Activated CD4-positive, alpha-beta T cell treated with anti-CD3 and anti-CD28 coated beads, Interleukin-2, amount 10 ng/mL, durations not matched to agents 24 days and 14 days (primary cell): ENCODE results near the gene NOTCH4. TPM values are rescaled to one million over a fixed set of nuclear protein-coding genes. Genes with fewer than 3 reads are reported as not detected.
"Not testable (repeated sequence)": the region's sequence is repeated elsewhere in the genome, so short reads cannot be mapped to it uniquely, and the experiment has no call there.

Experiments used
- DNase-seq: peaks from one replicate; pipeline ENCODE4 v3.0.0; 2022
- H3K27ac Mint-ChIP-seq: one replicate; pipeline ENCODE4 v1.8.0; 2022; ENCODE audit warnings: mild to moderate bottlenecking, mixed read lengths
- H3K27me3 Mint-ChIP-seq: one replicate; pipeline ENCODE4 v1.8.0; 2022; ENCODE audit warnings: mixed read lengths
- H3K36me3 Mint-ChIP-seq: one replicate; pipeline ENCODE4 v1.8.0; 2022; ENCODE audit warnings: low read depth, mild to moderate bottlenecking, mixed read lengths
- H3K4me1 Mint-ChIP-seq: one replicate; pipeline ENCODE4 v1.8.0; 2021; ENCODE audit warnings: mixed read lengths
- H3K4me3 Mint-ChIP-seq: one replicate; pipeline ENCODE4 v1.8.0; 2022; ENCODE audit warnings: mild to moderate bottlenecking, moderate library complexity, mixed read lengths
- H3K9me3 Mint-ChIP-seq: one replicate; pipeline ENCODE4 v1.8.0; 2021; ENCODE audit warnings: mixed read lengths
- intact Hi-C: fragments of 100-400 bp; cut with micrococcal nuclease; formaldehyde crosslinking; loops from one replicate; pipeline ENCODE4 v1.15.1; 2023
- total RNA-seq: library from RNA; stranded (reverse); gene quantifications from 2 replicates; pipeline ENCODE4 v1.2.3, GENCODE V29; 2022

NOTCH4 gene
- total RNA-seq, 1 donor from 2014 or later: 0.37 TPM

DNA sequence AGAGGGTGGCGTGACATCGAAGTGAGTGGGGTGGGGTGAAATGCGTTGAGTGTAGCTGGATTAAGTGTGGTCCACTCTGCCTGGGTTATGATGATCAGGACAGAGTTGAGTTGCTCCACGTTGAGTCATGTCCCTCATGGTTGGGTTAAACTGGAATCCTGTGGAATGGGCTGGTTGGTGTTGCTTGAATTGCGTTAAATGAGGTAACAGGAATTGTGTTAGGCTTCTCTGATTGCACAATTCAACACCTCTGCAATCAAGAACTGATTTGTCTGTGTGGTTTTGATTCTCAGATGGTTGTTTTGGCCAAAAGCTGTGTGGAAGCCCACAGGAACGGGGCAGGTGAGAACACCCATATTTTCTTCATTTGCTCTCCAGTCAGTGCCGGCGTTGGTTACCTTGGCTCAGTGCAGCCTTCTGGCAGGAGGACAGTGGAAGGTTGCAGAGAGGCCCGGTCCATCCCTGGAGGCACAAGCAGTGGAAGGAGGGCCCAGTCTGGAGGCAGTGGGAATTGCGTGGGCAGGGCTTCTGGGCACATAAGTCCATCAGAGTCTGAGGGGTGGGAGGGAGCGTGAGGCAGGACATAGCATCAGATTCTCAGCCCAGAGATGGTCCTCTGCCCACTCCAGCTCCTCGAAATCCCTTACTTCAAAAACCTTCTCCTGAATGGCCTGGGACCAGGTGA, 11.6 kb downstream of the NOTCH4 start:
- peaks cover 12% of the 10 kb centered on the region for H3K27me3 Mint-ChIP-seq
- DNase-seq: no peak
- H3K27ac Mint-ChIP-seq: no peak overlapping the region
- H3K4me1 Mint-ChIP-seq: no peaks in the 10 kb centered on the region
- no peaks in the 10 kb centered on the region for H3K36me3 Mint-ChIP-seq
- intact Hi-C loops: no loop called here
- no peak overlapping the region for H3K4me3 Mint-ChIP-seq
- no peaks in the 10 kb centered on the region for H3K9me3 Mint-ChIP-seq

DNA sequence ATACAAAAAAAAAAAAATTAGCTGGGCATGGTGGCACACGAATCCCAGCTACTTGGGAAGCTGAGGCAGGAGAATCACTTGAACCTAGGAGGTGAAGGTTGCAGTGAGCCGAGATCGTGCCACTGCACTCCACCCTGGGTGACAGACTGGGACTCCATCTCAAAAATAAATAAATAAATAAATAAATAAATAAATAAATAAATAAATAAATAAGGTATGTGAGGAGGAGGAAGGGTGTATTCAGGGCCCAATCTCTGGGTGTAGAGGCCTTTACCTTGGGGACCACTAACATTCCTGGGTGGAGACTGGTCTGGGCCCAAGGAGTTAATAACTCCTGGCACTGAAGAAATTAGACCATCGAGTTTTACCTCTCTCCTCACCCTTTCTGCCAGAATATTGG, 12.4 kb downstream of the NOTCH4 start:
- DNase-seq, H3K36me3 Mint-ChIP-seq, H3K4me1 Mint-ChIP-seq: not testable (repeated sequence)

DNA sequence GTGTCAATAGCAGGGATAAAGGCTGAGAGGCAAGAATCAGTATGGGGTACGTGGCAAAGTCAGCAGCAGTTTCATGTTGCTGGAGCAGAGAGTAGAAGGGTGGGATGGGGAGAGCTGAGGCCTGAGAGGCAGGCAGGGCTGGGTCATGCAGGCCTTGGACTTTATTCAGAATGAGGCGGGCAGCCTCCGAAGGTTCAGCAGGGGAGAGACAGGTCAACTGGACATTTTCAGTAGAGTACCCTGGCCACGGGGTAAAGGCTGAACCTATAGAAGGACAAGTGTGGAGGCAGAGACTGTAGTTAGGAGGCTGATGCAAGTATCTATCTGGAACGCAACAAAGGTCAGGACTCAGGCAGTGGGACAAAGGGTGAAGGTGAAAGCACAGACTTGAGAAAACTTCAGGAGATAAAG, 13.7 kb downstream of the NOTCH4 start:
- no peak for DNase-seq
- Mint-ChIP-seq H3K4me3 (no peak overlapping the region), H3K9me3 (no peaks in the 10 kb centered on the region), H3K27ac (no peak overlapping the region), H3K4me1 (no peaks in the 10 kb centered on the region), H3K27me3 (peaks cover 16% of the 10 kb centered on the region), H3K36me3 (no peaks in the 10 kb centered on the region)
- intact Hi-C loops: no loop called here

More for the DNA sequence above, 12.4 kb downstream of the NOTCH4 start:
- H3K9me3 Mint-ChIP-seq, intact Hi-C loops, H3K27ac Mint-ChIP-seq, H3K4me3 Mint-ChIP-seq: not testable (repeated sequence)
- peaks cover 13% of the 10 kb centered on the region for H3K27me3 Mint-ChIP-seq

DNA sequence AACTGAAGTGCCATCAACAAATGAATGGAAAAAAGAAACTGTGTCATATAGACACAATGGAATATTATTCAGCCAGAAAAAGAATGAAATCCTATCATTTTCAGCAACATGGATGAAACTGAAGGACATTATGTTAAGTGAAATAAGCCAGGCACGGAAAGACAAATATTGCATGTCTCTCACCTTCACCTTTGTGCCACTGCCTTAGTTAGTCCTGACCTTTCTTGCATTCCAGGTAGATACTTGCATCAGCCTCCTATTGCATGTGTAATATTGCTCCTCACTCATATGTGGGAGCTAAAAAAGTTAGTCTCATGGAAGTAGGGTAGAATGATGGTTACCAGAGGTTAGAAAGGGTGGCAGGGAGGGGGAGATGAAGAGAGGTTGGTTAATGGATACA, 14.9 kb downstream of the NOTCH4 start:
- Mint-ChIP-seq H3K4me1 (no peaks in the 10 kb centered on the region), H3K27ac (no peak overlapping the region), H3K4me3 (no peak overlapping the region), H3K27me3 (peaks cover 24% of the 10 kb centered on the region), H3K36me3 (no peaks in the 10 kb centered on the region), H3K9me3 (no peaks in the 10 kb centered on the region)
- DNase-seq: no peak
- intact Hi-C loops: no loop called here

DNA sequence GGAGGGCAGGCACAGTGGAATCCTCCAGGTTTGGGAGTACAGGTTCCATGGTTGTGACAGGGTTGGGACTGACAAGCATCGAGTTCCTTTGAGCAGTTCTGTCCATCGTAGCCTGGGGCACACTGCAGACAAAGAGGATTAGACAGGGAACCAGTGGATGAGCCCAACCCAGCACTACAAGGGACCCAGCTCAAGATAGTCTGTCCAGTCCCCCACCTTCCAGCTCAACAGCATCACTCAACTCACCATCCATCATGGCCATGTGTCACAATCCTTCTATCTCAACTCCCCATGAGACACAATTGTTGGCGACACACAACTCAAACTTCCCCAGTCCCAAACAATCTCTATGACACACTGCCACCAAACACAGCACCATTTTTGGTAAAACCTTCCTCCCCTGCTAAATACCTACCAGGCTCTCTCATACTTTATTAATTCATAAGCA, 19.6 kb downstream of the NOTCH4 start:
- H3K9me3 Mint-ChIP-seq: no peaks in the 10 kb centered on the region
- no peak overlapping the region for H3K4me3 Mint-ChIP-seq
- no peaks in the 10 kb centered on the region for H3K4me1 Mint-ChIP-seq
- peaks cover 28% of the 10 kb centered on the region for H3K27me3 Mint-ChIP-seq
- no peak overlapping the region for H3K27ac Mint-ChIP-seq
- intact Hi-C loops: no loop called here
- no peak for DNase-seq
- no peaks in the 10 kb centered on the region for H3K36me3 Mint-ChIP-seq

DNA sequence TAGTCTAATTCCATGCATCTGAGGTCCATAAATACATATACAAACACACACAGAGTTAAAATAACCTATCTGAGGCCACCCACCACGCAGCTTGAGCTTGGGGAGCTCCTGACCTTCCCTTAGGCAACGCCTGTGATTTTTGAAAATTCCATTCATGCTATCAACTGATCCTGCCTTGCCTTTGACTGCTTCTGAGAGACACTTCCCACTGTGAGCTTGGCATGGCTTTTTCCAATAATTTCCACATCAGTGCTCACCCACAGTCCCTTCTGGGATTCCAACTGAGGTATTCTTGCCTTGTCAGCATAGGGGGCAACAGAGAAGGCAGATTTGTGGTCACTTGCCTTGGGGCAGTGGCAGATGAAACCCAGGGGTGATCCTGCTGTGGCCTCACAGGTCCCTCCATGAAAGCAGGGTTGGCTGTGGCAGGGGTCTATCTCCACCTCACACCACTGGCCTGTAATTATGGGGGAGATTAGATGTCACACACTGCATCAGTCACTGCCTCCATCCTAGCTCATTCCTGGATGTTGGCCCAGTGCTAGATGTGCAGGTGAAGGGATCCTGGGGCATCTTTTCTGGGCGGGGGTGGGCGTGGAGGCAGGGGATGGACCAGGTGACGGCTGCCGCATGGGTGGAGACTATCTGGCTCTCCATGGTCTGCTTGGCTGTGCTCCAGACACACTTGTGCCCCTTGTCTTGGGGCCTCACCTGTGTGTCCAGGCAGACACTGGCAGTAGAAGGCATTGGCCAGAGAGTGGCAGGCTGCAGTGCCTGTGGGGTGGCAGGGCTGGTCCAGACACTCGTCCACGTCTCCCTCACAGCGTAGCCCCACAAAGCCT, 20.2 kb downstream of the NOTCH4 start:
- intact Hi-C loops: no loop called here
- H3K27ac Mint-ChIP-seq: no peak overlapping the region
- no peak overlapping the region for H3K4me3 Mint-ChIP-seq
- no peaks in the 10 kb centered on the region for H3K4me1 Mint-ChIP-seq
- no peak for DNase-seq
- peaks cover 22% of the 10 kb centered on the region for H3K27me3 Mint-ChIP-seq
- no peaks in the 10 kb centered on the region for H3K9me3 Mint-ChIP-seq
- H3K36me3 Mint-ChIP-seq: no peaks in the 10 kb centered on the region

DNA sequence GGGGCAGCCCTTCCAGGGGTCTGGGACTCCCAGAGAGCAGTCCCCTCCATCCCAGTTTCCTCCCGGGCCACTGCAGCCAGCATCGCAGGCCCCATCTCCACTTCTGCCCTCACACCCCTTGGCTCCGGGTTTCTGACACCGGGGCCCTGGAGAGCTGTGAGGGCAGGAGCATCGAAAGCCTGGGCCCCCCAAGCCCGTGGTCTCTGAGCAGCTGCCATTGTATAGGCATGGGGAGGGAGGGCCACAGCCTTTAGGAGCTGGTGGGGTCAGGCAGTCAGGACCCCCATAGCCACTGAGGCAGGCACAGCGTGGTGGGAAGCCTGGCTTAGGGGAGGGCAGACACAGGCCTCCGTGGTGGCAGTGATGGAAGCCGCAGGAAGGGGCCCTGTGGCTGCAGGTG, 21.7 kb downstream of the NOTCH4 start:
- intact Hi-C loops: no loop called here
- H3K4me3 Mint-ChIP-seq: no peak overlapping the region

DNA sequence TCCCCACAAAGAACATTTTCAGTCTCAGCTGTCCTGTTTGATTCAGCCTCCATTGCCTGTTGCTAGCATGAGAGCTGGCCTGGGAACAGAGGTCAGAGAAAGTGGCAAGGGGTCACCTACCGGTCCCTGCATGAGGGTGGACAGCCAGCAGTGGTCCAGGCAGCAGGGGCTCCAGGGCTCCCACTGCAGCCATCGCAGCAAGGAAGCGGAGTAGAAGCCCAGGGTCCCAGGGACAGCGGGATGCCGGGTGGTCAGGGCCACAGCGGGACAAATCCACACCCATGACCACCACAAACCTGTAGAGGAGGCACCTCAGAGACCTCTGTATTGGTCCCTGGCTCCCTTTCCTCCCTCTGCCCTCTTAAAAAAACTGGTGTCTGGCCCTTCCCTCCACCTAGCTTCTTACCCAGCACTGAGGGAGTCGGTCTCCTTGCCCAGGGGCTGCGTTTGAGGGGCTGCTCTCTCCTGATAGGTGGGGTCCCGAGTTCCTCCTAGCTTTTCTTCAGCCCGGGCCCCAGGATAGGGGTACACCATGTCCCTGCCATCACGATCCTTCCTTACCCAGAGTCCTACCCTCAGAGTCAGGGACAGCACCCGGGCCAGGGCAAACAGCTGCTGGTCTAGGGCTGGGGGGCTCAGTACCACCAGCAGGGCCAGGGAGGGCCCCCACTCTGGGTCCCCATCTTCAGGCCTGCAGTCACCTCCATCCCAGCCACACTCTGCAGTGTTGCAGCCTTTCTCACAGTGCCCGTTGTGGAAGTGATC, 23.0 kb downstream of the NOTCH4 start:
- H3K4me3 Mint-ChIP-seq: no peak overlapping the region
- H3K4me1 Mint-ChIP-seq: peaks cover 6% of the 10 kb centered on the region
- intact Hi-C loops: no loop called here
- no peaks in the 10 kb centered on the region for H3K36me3 Mint-ChIP-seq
- H3K9me3 Mint-ChIP-seq: no peaks in the 10 kb centered on the region
- no peak overlapping the region for H3K27ac Mint-ChIP-seq
- H3K27me3 Mint-ChIP-seq: peaks cover 14% of the 10 kb centered on the region
- DNase-seq: no peak

More for the DNA sequence above, 21.7 kb downstream of the NOTCH4 start:
- Mint-ChIP-seq H3K4me1 (no peaks in the 10 kb centered on the region), H3K9me3 (no peaks in the 10 kb centered on the region), H3K36me3 (no peaks in the 10 kb centered on the region), H3K27me3 (peaks cover 19% of the 10 kb centered on the region), H3K27ac (no peak overlapping the region)
- no peak for DNase-seq

DNA sequence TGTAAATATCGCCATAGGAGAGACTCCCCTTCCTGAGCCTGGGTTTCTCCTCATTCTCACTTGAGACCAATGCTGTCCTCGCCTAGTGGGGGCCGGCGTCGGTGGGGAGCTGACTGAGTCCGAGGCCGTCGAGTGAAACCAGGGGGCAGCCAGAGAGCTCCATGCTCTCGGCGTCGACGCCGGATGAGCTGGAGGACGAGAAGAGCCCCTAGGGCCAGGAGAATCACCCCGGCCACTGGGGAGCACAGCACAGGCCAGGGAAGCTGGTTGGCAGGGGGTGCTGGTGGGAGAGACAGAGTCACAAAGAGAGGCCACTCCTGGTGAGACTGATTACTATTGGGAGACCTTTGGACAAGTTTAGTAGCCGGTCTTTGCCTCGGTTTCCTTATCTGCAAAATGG, 25.0 kb downstream of the NOTCH4 start:
- no peak overlapping the region for H3K4me3 Mint-ChIP-seq
- H3K27me3 Mint-ChIP-seq: peaks cover 4% of the 10 kb centered on the region
- no peak for DNase-seq
- no peak overlapping the region for H3K27ac Mint-ChIP-seq
- no peaks in the 10 kb centered on the region for H3K9me3 Mint-ChIP-seq
- intact Hi-C loops: loop anchor here (5.0 to 10.0 kb wide), 4 partner anchors 653 to 1984 kb away; partner anchors contain the start of genes PSMB9, RGL2, TAP1 and TRIM26
- H3K4me1 Mint-ChIP-seq: peaks cover 22% of the 10 kb centered on the region
- H3K36me3 Mint-ChIP-seq: no peaks in the 10 kb centered on the region

DNA sequence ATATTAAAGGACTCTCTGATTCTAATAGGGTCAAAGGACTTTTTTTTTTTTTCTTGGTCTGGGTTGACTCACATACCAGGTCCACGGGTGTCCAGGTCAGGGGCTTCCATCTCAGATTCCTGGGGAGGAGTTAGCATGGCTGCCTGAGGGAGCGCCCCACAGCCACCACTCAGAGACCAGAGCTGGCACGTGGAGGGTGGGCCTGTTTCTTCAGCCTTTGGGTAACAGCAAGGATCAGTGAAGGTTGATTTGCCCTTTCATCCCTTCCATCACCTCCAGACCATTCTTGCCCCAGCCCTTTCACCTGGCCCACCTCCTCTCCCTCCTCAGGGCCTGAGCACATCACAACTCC, 25.5 kb downstream of the NOTCH4 start:
- Mint-ChIP-seq H3K4me3 (no peak overlapping the region), H3K36me3 (no peaks in the 10 kb centered on the region), H3K27me3 (peaks cover 2% of the 10 kb centered on the region), H3K4me1 (peaks cover 27% of the 10 kb centered on the region), H3K27ac (no peak overlapping the region), H3K9me3 (no peaks in the 10 kb centered on the region)
- intact Hi-C loops: loop anchor here (5.0 to 10.0 kb wide), 4 partner anchors 654 to 1984 kb away; partner anchors contain the start of genes PSMB9, RGL2, TAP1 and TRIM26
- no peak for DNase-seq

DNA sequence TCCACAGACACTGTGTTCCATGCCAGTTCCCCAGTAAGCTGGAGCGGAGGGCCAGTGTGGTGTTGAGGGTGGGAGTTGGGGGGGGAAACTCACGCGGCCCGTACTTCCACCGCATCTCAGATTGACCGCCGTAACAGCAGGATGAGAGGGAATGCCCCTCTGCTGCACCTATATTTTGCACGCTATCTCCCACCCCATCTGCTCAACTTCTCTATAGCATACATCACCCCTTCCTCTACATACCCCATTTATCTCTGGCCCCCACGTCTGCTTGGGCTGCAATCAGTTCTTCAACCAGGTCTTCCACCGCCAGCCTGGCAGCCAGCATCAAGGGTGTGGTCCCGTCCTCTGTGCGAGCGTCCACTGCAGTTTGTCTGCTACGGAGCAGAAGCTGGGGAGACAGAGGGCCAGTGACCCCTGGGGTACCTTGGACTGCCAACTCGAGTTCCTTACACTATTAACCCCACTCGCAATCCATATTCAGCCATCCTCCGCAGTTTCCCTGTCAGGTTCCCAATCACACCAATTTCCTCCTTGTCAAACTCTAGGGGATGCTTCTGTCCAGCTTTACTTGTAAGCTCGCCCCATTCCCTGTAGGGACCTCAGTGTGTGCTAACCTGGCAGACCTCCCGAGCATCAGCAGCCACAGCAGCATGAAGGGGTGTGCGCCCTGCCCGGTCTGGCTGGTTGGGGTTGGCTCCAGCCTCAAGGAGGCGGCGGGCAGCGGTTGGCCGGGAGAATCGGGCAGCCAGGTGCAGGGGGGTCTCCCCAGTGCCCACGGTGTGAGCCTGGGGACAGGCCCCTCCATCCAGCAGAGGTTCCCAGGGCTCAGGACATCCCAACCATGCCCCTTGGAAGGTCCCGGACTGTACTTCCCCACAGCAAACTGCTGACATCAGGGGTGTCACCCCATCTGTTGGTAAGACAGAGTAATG, 26.9 kb downstream of the NOTCH4 start:
- H3K36me3 Mint-ChIP-seq: peaks cover 7% of the 10 kb centered on the region
- DNase-seq: no peak
- H3K27ac Mint-ChIP-seq: peak overlapping the region; percentile 99
- H3K4me3 Mint-ChIP-seq: peak overlapping the region; percentile 98
- no peaks in the 10 kb centered on the region for H3K9me3 Mint-ChIP-seq
- H3K4me1 Mint-ChIP-seq: peaks cover 31% of the 10 kb centered on the region
- peaks cover 2% of the 10 kb centered on the region for H3K27me3 Mint-ChIP-seq
- intact Hi-C loops: loop anchor here (5.0 to 10.0 kb wide), 4 partner anchors 655 to 1982 kb away; partner anchors contain the start of genes PSMB9, RGL2, TAP1 and TRIM26

DNA sequence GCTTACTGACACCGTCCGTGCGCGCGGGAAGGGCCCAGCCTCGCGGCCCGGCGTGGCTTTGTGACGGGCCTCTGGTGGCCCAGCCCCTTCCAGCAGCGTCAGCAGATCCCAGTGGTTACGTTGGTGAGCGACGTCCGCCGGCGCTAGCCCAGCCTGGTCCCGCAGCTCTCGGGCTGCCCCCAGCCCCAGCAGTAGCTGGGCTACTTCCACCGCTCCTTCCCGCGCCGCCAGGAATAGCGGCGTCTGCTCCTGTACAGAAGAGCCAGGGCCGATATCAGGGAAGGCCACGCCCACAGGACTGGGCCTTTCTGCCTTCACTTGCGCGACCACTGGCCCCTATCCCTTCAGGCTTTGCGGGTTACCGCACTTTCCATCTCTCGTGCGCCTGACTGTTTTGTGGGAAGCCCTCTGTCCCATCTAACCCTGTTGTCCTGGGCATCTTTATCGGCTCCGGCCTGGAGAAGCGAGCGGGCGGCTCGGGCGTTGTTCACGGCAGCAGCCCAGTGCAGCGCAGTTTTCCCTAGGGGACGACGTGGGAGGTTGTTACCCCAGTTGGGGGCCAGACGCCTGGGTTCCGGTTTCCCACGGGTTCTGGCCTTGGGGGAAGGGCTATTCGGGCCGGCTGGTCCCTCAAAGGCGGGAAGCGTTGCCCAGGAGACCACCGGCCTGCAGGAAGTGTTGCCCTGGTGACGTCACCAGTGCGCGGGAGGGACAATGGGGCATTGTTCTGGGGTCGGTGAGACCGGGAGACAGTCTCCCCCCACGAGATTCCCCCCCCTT, 27.8 kb downstream of the NOTCH4 start:
- H3K27me3 Mint-ChIP-seq: peaks cover 2% of the 10 kb centered on the region
- peak overlapping the region; percentile 99 for H3K27ac Mint-ChIP-seq
- H3K4me3 Mint-ChIP-seq: peak overlapping the region; percentile 98
- peaks cover 38% of the 10 kb centered on the region for H3K4me1 Mint-ChIP-seq
- intact Hi-C loops: loop anchor here (1.0 to 10.0 kb wide), 9 partner anchors 18 to 1981 kb away; partner anchors contain the start of genes FKBPL, PPT2, PSMB9 and RGL2
- H3K36me3 Mint-ChIP-seq: peaks cover 7% of the 10 kb centered on the region
- H3K9me3 Mint-ChIP-seq: no peaks in the 10 kb centered on the region
- DNase-seq: peak; percentile 89
